ENCODE measurements around the gene SCG3.
"Not testable (repeated sequence)": the region's sequence is repeated elsewhere in the genome, so short reads cannot be mapped to it uniquely, and the experiment has no call there.

The SCG3 gene

DNA sequence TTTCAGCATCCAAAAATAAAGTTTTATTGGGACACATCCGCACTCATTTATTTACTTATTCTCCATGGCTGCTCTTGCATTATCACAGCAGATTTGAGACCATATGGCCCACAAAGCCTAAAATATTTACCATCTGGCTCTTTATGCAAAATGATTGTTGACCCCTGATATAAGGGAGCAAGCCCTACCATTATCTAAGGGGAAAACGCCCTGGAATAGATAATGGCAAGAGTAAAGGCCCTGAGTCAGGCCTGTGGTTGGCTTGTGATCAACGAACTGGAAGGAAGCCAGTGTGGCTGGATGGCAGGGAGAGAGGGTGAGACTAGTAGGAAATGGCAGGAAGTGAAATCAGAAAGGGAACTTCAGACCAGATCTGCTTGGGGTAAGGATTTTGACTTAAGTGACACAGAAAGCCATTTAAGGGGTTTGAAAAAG lies 34.2 kb upstream of the SCG3 start:
- Histone ChIP-seq H3K36me3 (ENCODE audit: control insufficient read depth, insufficient read depth, low read length) (no peaks in the 10 kb centered on the region), H3K9me3 (ENCODE audit: control insufficient read depth, low read length) (no peaks in the 10 kb centered on the region), H3K27me3 (ENCODE audit: control insufficient read depth, insufficient read depth, low read length) (no peaks in the 10 kb centered on the region), H2AFZ (no peak overlapping the region), H3K4me3 (ENCODE audit: low read depth, low read length) (no peak overlapping the region), H3K79me2 (no peaks in the 10 kb centered on the region), H3K4me2 (ENCODE audit: low read length) (no peak overlapping the region), H3K4me1 (no peaks in the 10 kb centered on the region), H3K27ac (no peak overlapping the region), H3K9ac (no peak overlapping the region)
- TF ChIP-seq, protein P1, sequence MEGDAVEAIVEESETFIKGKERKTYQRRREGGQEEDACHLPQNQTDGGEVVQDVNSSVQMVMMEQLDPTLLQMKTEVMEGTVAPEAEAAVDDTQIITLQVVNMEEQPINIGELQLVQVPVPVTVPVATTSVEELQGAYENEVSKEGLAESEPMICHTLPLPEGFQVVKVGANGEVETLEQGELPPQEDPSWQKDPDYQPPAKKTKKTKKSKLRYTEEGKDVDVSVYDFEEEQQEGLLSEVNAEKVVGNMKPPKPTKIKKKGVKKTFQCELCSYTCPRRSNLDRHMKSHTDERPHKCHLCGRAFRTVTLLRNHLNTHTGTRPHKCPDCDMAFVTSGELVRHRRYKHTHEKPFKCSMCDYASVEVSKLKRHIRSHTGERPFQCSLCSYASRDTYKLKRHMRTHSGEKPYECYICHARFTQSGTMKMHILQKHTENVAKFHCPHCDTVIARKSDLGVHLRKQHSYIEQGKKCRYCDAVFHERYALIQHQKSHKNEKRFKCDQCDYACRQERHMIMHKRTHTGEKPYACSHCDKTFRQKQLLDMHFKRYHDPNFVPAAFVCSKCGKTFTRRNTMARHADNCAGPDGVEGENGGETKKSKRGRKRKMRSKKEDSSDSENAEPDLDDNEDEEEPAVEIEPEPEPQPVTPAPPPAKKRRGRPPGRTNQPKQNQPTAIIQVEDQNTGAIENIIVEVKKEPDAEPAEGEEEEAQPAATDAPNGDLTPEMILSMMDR (IDR thresholded peaks at IDR 0.05): no peak

DNA sequence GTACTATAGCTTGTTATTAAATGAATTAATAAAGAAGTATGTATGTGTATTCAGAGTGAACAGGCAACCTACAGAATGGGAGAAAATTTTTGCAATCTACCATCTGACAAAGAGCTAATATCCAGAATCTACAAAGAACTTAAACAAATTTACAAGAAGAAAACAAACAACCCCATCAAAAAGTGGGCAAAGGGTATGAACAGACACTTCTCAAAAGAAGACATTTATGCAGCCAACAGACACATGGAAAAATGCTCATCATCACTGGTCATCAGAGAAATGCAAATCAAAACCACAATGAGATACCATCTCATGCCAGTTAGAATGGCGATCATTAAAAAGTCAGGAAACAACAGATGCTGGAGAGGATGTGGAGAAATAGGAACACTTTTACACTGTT lies 33.2 kb upstream of the SCG3 start:
- not testable (repeated sequence) for H3K9ac ChIP-seq; H3K4me1 ChIP-seq; H3K27me3 ChIP-seq (ENCODE audit: control insufficient read depth, insufficient read depth, low read length); H3K4me2 ChIP-seq (ENCODE audit: low read length); H3K36me3 ChIP-seq (ENCODE audit: control insufficient read depth, insufficient read depth, low read length); H3K27ac ChIP-seq; H3K4me3 ChIP-seq (ENCODE audit: low read depth, low read length); H2AFZ ChIP-seq; H3K9me3 ChIP-seq (ENCODE audit: control insufficient read depth, low read length); H3K79me2 ChIP-seq

DNA sequence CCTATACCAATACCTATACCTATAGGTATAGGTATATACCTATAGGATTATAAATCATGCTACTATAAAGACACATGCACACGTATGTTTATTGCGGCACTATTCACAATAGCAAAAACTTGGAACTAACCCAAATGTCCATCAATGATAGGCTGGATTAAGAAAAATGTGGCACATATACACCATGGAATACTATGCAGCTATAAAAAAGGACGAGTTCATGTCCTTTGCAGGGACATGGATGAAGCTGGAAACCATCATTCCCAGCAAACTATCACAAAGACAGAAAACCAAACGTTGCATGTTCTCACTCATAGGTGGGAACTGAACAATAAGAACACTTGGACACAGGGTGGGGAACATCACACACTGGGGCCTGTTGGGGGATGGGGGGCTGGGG lies 32.7 kb upstream of the SCG3 start:
- H3K4me3 ChIP-seq (ENCODE audit: low read depth, low read length); H3K27ac ChIP-seq; H3K4me2 ChIP-seq (ENCODE audit: low read length); H3K9me3 ChIP-seq (ENCODE audit: control insufficient read depth, low read length); H3K36me3 ChIP-seq (ENCODE audit: control insufficient read depth, insufficient read depth, low read length); H2AFZ ChIP-seq; H3K79me2 ChIP-seq; H3K4me1 ChIP-seq; H3K9ac ChIP-seq; H3K27me3 ChIP-seq (ENCODE audit: control insufficient read depth, insufficient read depth, low read length): not testable (repeated sequence)

DNA sequence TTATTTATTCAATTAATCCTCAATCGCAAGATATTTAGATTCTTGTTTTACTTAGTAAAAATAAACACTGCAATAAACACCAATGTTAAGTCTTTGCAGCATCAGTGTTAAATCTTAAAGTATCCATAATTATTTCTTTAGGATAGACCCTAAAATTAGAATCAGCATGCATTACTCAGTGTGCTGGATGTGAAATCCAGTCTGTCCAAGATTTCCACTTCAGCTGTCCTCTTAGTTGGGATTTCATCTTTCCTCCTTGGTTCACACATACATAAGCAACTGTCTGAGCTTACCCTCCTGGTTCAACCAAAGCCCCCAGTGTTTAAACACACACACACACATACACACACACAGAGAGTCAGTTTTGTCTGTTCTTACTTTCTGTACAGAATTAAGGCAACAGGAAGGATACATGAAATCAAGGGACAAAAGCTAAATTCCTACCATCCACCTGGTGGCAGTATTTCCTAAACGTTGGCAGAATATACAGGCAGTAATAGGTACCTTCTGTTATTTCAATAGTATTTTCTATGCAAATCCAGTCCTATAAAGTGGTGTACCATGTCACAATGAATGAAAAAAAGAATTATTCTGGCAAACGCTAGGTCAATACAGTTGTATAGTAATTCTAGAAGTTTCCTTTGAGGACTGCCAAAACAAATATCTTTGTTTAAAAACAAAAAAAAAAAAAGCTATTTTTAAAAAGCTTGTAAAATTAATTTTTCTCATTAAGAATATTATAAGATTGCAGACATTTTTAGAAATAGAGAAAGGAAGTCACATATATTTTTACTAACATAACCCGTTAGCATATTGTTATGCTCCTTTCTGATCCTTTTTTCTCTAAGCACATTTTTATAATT lies 31.4 kb upstream of the SCG3 start:
- Histone ChIP-seq H3K27me3 (ENCODE audit: control insufficient read depth, insufficient read depth, low read length) (no peaks in the 10 kb centered on the region), H3K27ac (no peak overlapping the region)

DNA sequence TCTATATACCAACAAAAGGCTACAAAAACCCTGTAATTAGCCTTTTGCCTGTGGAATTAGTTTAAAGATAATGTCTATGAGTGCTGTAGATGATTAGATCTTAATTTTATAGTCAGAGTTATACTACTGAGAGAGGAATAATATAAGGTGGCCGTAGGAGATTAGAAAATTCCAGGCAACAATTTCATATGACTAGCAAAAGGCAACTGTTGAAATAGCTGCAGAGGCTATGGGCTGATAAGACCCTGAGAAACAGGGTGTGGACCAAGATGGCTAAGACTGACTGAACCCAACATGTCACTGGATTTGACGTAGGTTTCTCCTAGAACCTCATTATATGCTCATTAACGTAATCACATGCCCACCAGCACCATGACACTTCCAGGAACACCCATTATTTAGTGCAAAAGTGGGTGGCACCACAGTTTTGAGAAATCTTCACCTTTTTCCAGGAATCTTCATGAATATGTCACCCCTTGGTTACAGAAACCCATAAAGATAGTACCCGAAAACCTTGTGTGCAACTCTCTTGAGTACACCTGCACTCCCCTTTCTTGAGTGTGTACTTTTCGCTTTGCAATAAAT lies 29.1 kb upstream of the SCG3 start:
- Histone ChIP-seq H3K4me3 (ENCODE audit: low read depth, low read length) (no peak overlapping the region), H3K4me1 (no peaks in the 10 kb centered on the region), H3K79me2 (no peaks in the 10 kb centered on the region), H2AFZ (no peak overlapping the region), H3K27me3 (ENCODE audit: control insufficient read depth, insufficient read depth, low read length) (no peaks in the 10 kb centered on the region), H3K9ac (no peak overlapping the region), H3K36me3 (ENCODE audit: control insufficient read depth, insufficient read depth, low read length) (no peaks in the 10 kb centered on the region), H3K9me3 (ENCODE audit: control insufficient read depth, low read length) (no peaks in the 10 kb centered on the region), H3K4me2 (ENCODE audit: low read length) (no peak overlapping the region), H3K27ac (no peak overlapping the region)
- TF ChIP-seq, protein P1 (IDR thresholded peaks at IDR 0.05): no peak

More for the DNA sequence above, 31.4 kb upstream of the SCG3 start:
- TF ChIP-seq, protein P1 (IDR thresholded peaks at IDR 0.05): peak; percentile 68
- Histone ChIP-seq H2AFZ (no peak overlapping the region), H3K9ac (no peak overlapping the region), H3K4me1 (no peaks in the 10 kb centered on the region), H3K79me2 (no peaks in the 10 kb centered on the region), H3K9me3 (ENCODE audit: control insufficient read depth, low read length) (no peaks in the 10 kb centered on the region), H3K4me3 (ENCODE audit: low read depth, low read length) (no peak overlapping the region), H3K36me3 (ENCODE audit: control insufficient read depth, insufficient read depth, low read length) (no peaks in the 10 kb centered on the region), H3K4me2 (ENCODE audit: low read length) (no peak overlapping the region)

DNA sequence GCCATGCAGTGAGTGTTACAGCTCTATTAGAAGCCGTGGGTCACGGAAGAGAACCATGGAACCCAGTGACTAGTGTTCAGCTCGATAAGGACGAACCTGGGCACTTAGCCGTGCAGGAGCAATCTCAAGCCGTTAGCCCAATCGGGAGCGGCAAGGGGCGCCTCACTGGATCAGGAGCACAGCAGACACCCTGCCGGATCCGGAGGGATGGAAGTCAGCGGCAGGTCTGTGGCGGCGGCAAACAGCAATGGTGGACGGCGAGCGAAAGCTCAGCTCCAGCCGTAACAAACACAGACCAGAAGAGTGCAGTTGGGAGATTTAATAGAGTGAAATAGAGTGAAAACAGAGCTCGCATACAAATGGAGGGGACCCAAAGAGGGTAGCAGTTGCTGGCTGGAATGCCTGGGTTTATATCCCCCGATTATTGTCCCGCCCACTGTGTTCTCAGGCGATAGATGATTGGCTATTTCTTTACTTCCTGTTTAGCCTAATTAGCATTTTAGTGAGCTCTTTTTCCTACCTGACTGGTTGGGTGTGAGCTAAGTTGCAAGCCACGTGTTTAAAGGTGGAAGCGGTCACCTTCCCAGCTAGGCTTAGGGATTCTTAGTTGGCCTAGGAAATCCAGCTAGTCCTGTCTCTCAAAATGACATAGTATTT lies 25.8 kb upstream of the SCG3 start:
- not testable (repeated sequence) for H3K27ac ChIP-seq; H3K4me1 ChIP-seq; H3K36me3 ChIP-seq (ENCODE audit: control insufficient read depth, insufficient read depth, low read length); H3K4me2 ChIP-seq (ENCODE audit: low read length); H3K9me3 ChIP-seq (ENCODE audit: control insufficient read depth, low read length); H2AFZ ChIP-seq; H3K27me3 ChIP-seq (ENCODE audit: control insufficient read depth, insufficient read depth, low read length); H3K9ac ChIP-seq; H3K79me2 ChIP-seq; H3K4me3 ChIP-seq (ENCODE audit: low read depth, low read length)
